Vagina (tissue), 2 donors: ENCODE results near the gene EXD2.

Experiments used
- CTCF ChIP-seq, 3 experiments: fragments of 450-650 bp in 2 of 3; fragments of 200-600 bp in 1 of 3; sonication (generic) in 1 of 3; IDR thresholded peaks; one replicate each; pipeline ENCODE4 v1.5.1; 2017 to 2019; ENCODE audit warnings: antibody characterized with exemption in 3 of 3, mild to moderate bottlenecking in 2 of 3, moderate library complexity in 2 of 3
- POLR2A ChIP-seq, 2 donors: fragments of 450-650 bp; IDR thresholded peaks; one replicate each; pipeline ENCODE4 v1.6.1; 2017; ENCODE audit warnings: antibody characterized with exemption in 2 of 2, mild to moderate bottlenecking in 2 of 2, moderate library complexity in 2 of 2

GRCh38 chr14:69244946-69245345 lies 53.6 kb downstream of the EXD2 start:
- no peak for TF ChIP-seq CTCF (IDR thresholded peaks at IDR 0.05)
- TF ChIP-seq POLR2A (IDR thresholded peaks at IDR 0.05) = no peak
